Peyer's patch (tissue), 4 donors: Measurements from ENCODE around the gene RNF208. TPM values are rescaled to one million over a fixed set of nuclear protein-coding genes. Genes with fewer than 3 reads are reported as not detected.

Experiments
- DNase-seq, 3 donors: peaks; one replicate each; pipeline ENCODE4 v3.0.0-alpha.2; 2017 to 2019
- H3K27ac ChIP-seq, 4 donors: fragments of 200-600 bp; sonication (generic); one replicate each; pipeline ENCODE4 v1.5.1; 2016 to 2019
- H3K27me3 ChIP-seq, 2 donors: fragments of 200-600 bp; sonication (generic); one replicate each; pipeline ENCODE4 v1.5.1; 2019
- H3K36me3 ChIP-seq, 3 donors: fragments of 200-600 bp; sonication (generic); one replicate each; pipeline ENCODE4 v1.5.1; 2016 to 2019
- H3K4me1 ChIP-seq, 4 donors: fragments of 200-600 bp; sonication (generic); one replicate each; pipeline ENCODE4 v1.5.1; 2016 to 2019
- H3K4me3 ChIP-seq, 4 donors: fragments of 200-600 bp; sonication (generic); 1 replicate in 3 of 4; 2 replicates in 1 of 4; pipeline ENCODE4 v1.5.1; 2016 to 2019; ENCODE audit warnings: mild to moderate bottlenecking in 1 of 4
- H3K9me3 ChIP-seq, 4 donors: fragments of 200-600 bp; sonication (generic); one replicate each; pipeline ENCODE4 v1.5.1; 2016 to 2019; ENCODE audit warnings: mild to moderate bottlenecking in 1 of 4
- CTCF ChIP-seq, 6 experiments: fragments of 450-650 bp in 4 of 6; fragments of 200-600 bp in 2 of 6; sonication (generic) in 1 of 6; IDR thresholded peaks; one replicate each; pipeline ENCODE4 v1.5.1; 2017 to 2019; ENCODE audit warnings: antibody characterized with exemption in 6 of 6, mild to moderate bottlenecking in 3 of 6, moderate library complexity in 1 of 6
- POLR2A ChIP-seq, 2 donors: fragments of 450-650 bp; IDR thresholded peaks; one replicate each; pipeline ENCODE4 v1.5.1; 2017; ENCODE audit warnings: antibody characterized with exemption in 2 of 2, mild to moderate bottlenecking in 2 of 2, moderate library complexity in 2 of 2
- total RNA-seq, 4 donors: library from RNA; depleted of rRNA; stranded (reverse); fragments of >200 nt; gene quantifications; one replicate each; pipeline ENCODE4 v1.1.0, GENCODE V29; 2016

The RNF208 gene
- total RNA-seq, 4 donors from 2014 or later = 4.4 to 5.9 TPM; not detected in 2

DNA sequence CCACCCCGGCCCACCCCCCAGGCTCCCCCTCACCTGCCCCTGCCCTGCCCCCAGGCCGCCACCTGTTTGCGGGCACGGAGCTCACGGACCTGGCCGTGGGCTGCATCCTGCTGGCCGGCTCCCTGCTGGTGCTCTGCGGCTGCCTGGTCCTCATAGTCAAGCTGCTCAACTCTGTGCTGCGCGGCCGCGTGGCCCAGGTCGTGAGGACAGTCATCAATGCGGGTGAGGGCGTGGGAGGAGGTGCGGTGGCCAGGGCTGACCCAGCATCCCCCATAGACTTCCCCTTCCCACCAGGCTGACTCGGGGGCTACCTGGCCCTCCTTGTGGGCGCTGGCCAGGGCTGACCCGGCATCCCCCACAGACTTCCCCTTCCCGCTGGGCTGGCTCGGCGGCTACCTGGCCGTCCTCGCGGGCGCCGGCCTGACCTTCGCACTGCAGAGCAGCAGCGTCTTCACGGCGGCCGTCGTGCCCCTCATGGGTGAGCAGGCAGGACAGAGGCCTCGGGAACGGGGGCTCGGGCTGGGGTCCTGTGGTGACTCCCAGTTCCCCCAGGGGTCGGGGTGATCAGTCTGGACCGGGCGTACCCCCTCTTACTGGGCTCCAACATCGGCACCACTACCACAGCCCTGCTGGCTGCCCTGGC lies 12.1 kb upstream of the RNF208 start:
- no peak for DNase-seq
- Histone ChIP-seq H3K27ac (no peak overlapping the region), H3K9me3 (peaks cover 0 to 4% (median 0%) of the 10 kb centered on the region in 4 donors), H3K27me3 (peaks cover 0 to 4% of the 10 kb centered on the region in 2 donors), H3K4me1 (peaks cover 11 to 78% (median 24%) of the 10 kb centered on the region in 4 donors), H3K4me3 (no peak overlapping the region), H3K36me3 (no peaks in the 10 kb centered on the region)
- TF ChIP-seq CTCF (IDR thresholded peaks at IDR 0.05) (no peak), POLR2A (IDR thresholded peaks at IDR 0.05) (no peak)

DNA sequence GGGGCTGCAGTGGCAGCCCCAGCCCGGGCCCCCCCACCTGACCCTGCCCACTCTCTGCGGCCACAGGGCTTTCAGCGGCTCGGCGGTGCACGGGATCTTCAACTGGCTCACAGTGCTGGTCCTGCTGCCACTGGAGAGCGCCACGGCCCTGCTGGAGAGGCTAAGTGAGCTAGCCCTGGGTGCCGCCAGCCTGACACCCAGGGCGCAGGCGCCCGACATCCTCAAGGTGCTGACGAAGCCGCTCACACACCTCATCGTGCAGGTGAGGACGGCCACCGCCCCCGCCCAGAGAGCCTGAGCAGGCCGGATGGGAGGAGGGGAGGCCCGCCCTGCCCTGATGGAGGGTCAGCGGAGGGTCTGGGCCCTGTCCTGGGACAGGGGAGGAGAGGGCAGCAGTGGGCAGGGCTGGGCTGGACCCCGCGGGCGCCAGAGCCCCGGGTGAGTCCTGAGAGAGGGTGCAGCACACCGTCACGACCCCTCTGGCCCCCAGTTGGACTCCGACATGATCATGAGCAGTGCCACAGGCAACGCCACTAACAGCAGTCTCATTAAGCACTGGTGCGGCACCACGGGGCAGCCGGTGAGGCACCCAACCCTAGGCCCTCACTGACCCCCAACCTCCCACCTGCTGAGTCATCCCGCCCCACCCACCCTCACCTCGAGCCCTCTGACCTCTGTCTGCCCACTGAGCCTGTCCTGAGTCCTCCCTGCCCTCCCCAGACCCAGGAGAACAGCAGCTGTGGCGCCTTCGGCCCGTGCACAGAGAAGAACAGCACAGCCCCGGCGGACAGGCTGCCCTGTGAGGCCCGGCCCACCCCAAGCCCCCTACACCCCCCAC lies 11.3 kb upstream of the RNF208 start:
- peaks cover 11 to 80% (median 24%) of the 10 kb centered on the region in 4 donors for H3K4me1 ChIP-seq
- H3K4me3 ChIP-seq = no peak overlapping the region

DNA sequence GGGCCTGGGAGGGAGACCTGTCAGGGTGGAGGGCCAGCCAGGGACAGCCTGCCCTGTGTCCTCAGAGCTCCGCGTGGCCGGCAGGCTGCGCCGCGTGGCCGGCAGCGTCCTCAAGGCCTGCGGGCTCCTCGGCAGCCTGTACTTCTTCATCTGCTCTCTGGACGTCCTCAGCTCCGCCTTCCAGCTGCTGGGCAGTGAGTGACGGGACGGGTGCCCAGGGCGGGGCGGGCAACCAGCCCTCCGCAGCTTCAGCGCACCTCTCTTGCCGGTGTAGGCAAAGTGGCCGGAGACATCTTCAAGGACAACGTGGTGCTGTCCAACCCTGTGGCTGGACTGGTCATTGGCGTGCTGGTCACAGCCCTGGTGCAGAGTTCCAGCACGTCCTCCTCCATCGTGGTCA lies 10.5 kb upstream of the RNF208 start:
- H3K27me3 ChIP-seq = peaks cover 0 to 4% of the 10 kb centered on the region in 2 donors
- peak in 1 of 2 donors; percentile 33 for TF ChIP-seq POLR2A (IDR thresholded peaks at IDR 0.05)
- TF ChIP-seq CTCF (IDR thresholded peaks at IDR 0.05) = no peak
- peaks cover 7 to 79% (median 24%) of the 10 kb centered on the region in 4 donors for H3K4me1 ChIP-seq
- DNase-seq = no peak
- H3K4me3 ChIP-seq = no peak overlapping the region
- H3K36me3 ChIP-seq = no peaks in the 10 kb centered on the region
- H3K9me3 ChIP-seq = peaks cover 0 to 4% (median 0%) of the 10 kb centered on the region in 4 donors
- H3K27ac ChIP-seq = no peak overlapping the region

More for the DNA sequence above, 11.3 kb upstream of the RNF208 start:
- H3K27ac ChIP-seq = no peak overlapping the region
- no peaks in the 10 kb centered on the region for H3K36me3 ChIP-seq
- no peak for DNase-seq
- H3K27me3 ChIP-seq = peaks cover 0 to 4% of the 10 kb centered on the region in 2 donors
- peaks cover 0 to 4% (median 0%) of the 10 kb centered on the region in 4 donors for H3K9me3 ChIP-seq
- TF ChIP-seq CTCF (IDR thresholded peaks at IDR 0.05) = no peak

- H3K36me3 ChIP-seq = no peaks in the 10 kb centered on the region
- DNase-seq = no peak
- peaks cover 0 to 4% of the 10 kb centered on the region in 2 donors for H3K27me3 ChIP-seq
- no peak overlapping the region for H3K27ac ChIP-seq
- H3K4me1 ChIP-seq = peaks cover 7 to 79% (median 25%) of the 10 kb centered on the region in 4 donors
- H3K9me3 ChIP-seq = peaks cover 0 to 4% (median 0%) of the 10 kb centered on the region in 4 donors
- TF ChIP-seq POLR2A (IDR thresholded peaks at IDR 0.05) (no peak), CTCF (IDR thresholded peaks at IDR 0.05) (no peak)
- no peak overlapping the region for H3K4me3 ChIP-seq
Observed at GRCh38 chr9:137232101-137232500, 10.1 kb upstream of the RNF208 start.

GRCh38 chr9:137231372-137232039 lies 9.5 kb upstream of the RNF208 start:
- TF ChIP-seq CTCF (IDR thresholded peaks at IDR 0.05) = no peak
- no peak for TF ChIP-seq POLR2A (IDR thresholded peaks at IDR 0.05)
- Histone ChIP-seq H3K27me3 (peaks cover 0 to 4% of the 10 kb centered on the region in 2 donors), H3K4me3 (no peak overlapping the region), H3K9me3 (peaks cover 0 to 4% (median 0%) of the 10 kb centered on the region in 4 donors), H3K36me3 (no peaks in the 10 kb centered on the region), H3K4me1 (peaks cover 9 to 79% (median 19%) of the 10 kb centered on the region in 4 donors), H3K27ac (peak overlapping the region in 1 of 4 donors; percentile 72)
- no peak for DNase-seq
